Measurements from ENCODE around the gene CCM2.
A peak's percentile ranks its signal among the peaks of the same experiment; 100 is the strongest.

CCM2 gene

GRCh38 chr7:45082831-45083331 lies 82.9 kb downstream of the CCM2 start:
- no peak for DNase-seq

DNA sequence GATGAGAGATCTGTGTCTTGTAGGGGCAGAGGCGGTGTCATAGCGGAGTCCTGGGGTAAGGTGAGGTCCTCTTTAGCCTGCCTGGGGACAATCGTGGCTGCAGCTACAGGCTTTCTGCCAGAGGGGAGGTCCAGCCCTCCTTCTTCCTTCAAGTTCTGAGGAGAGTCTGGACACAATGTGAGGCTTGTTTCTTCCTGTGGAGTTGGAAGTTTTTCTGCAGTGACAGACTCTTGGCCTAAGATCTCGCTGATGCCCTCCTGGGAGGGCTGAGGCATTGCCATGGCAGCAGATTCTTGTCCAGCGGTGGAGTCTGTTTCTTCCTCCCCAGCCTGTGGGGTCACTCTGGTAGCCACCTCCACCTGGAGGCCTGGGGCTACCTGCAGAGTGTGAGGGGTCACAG lies 84.3 kb downstream of the CCM2 start:
- no peak for DNase-seq

DNA sequence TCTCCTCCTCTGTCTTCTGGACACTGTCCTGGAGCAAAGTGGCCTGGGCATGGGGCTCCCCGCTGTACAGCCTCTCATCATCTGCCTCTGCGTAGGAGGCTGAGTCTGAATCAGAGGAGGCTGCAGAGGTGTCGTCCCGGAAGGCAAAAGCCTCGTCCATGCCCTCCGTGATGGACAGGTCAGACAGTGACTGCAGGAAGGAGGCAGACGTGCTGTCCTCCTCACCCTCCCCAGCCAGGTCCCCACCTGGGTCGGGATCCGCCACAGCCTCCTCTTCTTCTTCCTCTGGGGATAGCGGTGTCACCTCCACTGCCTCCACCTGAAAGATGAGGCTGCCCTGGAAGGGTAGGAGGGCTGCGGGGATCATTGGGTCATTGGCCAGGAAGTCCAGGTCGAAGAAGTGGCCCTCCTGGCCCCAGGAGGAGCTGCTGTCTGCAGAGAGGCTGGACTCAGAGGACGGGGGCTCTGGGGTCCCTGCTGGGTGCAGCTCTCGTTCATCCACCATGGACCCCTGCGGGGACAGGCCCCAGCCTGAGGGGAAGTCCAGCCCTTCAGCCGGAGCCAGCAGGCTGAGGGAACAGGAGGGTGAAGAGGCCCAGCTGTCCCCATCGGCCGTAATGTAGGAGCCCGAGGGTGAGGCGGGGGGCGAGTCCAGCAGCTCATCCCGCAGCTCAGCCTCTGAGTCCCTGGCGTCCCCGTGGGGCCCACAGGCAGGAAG lies 85.1 kb downstream of the CCM2 start:
- no peak for DNase-seq

GRCh38 chr7:45085619-45086200 lies 85.7 kb downstream of the CCM2 start:
- DNase-seq: no peak

DNA sequence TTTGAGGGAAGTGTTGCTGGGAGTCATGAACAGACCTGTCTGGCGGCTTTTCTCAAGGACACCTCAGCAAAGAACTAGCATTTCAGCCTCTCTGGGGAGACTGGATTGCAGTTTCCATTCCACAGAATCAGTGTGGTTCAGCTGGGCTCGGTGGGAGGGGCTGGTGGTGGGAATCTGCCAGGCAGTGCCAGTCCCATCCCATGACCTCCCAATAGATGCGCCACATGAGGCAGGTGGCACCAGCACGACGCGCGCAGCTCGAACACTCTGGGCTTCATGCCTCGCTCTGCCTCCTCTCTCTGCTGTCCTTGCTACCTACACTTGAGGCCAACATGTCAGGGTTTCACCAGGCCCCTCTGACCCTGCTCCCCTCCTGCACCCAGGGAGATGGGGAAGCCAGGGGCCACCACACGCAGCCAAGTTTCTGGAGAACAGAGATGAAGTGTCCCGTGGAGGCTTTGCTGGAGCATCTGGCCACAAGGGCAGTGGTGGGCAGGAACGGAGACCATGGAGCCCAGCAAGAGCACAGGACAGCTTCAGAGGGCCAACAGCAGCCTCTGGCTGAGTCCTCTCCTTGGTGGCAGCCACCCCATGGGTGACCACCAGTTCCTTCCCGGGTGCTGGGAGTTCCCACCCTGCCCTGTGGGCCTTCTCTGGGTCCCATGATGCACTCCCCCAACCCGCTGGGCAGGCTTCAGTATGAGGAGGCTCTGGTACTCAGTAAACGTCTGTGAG lies 86.5 kb downstream of the CCM2 start:
- no peak for DNase-seq

- DNase-seq: no peak
These were observed 87.5 kb downstream of the CCM2 start for GRCh38 chr7:45087301-45088145.

DNA sequence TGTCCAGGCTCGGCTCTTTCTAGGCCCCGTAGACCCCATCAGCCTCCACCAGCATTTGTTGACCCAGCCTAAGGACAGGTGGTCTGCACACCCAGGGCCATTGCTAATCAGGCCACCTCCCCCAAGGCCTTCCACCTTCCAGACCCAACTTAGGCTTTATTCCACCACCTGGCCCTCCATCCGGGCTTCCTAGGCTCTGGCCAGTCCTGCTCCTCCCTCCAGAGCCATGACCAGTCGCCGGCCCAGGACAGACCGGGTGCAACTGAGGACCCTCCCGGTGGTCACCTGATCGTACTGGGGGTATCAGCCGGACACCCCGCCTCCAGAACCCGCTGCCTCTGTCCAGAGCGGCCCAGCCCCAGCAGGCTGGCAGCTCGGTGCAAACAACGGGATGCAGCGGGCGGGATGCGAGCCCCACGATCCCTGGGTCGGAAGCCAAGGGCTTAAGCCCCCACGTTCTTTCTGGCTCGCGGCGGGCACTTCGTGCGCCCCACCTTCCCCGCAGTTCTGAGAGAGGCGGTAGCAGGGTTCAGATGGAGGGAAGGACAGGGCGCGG lies 88.2 kb downstream of the CCM2 start:
- no peak for DNase-seq

GRCh38 chr7:45088821-45089340 lies 88.9 kb downstream of the CCM2 start, which contains the start of gene NACAD:
Gene NACAD (minus strand): TSS chr7:45088969. CDS start chr7:45088894, 75 bp downstream.
- DNase-seq: peak; percentile 60

DNA sequence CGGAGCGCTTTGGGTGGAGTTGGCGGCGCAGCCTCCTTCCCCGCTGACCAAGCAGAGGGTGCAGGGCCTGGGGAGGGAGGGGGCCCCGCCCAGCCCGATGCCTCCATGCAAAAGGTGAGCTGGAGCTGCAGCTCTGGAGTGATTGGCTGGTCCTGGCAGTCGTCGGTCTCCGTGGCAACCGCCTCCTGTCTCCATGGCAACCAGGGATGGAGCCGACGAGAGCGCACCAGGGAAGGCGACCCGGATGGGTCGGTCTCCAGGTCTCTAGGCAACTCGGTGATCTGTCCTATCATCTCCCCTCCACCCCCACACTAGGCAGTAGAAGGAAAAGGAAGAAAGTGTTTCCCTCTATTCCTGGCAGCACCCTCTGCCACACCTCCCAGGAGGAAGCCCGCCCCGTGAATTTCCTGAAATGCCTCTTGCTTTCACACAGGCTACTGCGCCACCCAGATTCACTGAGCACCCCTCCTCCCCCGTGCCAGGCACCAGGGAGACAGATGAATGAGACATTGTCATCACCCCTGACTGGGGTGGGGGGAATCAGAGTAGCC lies 89.4 kb downstream of the CCM2 start:
- DNase-seq: peak; percentile 62

- DNase-seq: no peak
These were observed 92.3 kb downstream of the CCM2 start for GRCh38 chr7:45092100-45092930.

DNA sequence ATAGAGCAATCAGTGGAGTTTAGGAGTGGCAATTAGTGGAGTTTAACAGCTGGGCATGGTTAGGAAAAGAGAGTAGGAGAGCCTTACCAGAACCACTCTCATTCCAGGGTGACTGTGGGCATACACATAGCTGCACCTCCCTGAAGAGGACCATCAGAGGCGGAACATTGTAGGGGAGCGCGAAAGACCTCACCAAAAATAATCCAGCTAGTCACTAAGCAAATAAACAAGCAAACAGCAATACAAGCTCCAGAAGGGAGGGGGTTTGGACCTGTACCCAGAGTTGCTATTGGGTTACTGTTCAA lies 92.9 kb downstream of the CCM2 start:
- DNase-seq: no peak

- no peak for DNase-seq
These were observed 99.2 kb downstream of the CCM2 start for GRCh38 chr7:45098983-45099839.

- DNase-seq: no peak
These were observed 100.1 kb downstream of the CCM2 start for GRCh38 chr7:45099891-45100760.

GRCh38 chr7:45100761-45101480 lies 100.9 kb downstream of the CCM2 start:
- no peak for DNase-seq

DNA sequence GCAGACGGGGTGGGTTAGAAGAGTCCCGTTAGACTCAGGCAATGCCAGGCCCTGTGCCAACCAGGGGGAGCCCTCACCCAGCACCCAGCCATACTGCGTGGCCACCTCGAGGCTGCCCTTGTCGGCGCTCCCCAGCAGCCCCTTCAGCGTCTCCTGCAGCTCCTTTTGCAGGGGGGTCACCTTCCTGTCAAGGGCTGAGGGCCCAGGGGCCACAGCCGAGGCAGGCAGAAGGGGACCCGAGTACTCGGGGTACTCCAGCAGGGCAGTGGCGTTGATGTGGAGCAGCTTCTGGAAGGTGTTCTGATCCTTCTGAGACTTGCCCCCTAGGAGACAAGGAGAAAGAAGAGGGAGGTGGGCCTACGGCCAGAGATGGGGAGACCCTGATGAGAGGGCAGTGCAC lies 101.7 kb downstream of the CCM2 start:
- DNase-seq: no peak

DNA sequence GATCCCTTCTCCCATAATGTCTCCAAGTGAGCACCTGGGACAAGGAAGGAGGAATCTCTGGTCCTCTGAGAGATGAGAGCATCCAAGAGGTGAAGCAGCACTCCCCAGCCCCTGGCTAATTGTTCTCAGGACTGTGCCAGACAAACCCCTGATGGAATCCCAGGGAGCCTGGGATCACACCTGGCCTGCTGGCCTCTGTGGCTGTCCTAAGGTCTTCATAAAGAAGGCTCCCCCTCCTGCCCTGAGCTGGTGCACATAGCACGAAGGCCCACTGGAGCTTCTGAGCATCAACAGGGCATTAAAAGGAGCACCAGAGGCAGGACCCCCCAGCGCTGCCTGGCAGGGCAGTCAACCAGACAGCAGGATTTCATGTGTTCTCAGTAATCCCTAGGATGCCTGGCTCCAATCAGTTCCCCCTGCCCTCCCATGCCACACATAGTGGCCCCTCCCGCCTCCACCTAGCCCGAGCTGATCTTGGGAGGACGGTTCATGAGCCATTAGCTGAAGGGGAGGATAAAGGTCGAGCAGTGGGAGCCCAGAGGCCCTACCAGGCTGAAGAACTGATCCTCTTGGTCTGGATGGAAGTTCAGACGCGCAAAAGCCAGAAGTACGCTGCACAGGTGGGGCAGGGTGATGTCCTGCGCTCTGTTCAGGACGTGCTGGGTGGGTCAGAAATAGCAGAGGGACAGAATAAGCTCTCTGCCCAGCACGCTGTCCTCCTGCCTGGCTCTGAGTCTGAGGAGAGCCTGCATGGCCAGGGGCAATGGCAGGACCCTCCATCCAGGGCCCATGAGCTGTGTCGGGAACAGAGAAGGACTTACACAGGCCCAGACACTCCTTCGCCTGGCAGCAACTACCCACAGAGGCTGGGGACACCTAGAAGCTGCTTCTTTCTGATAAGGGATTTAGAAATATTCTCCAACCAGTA lies 103.0 kb downstream of the CCM2 start:
- no peak for DNase-seq
